ENCODE data around the gene MCL1.
A peak's percentile ranks its signal among the peaks of the same experiment; 100 is the strongest.

Gene MCL1

GRCh38 chr1:150621497-150622302 lies 42.3 kb upstream of the MCL1 start:
- Histone ChIP-seq H3K27ac (ENCODE audit: low read depth, low read length) (peak overlapping the region; percentile 73), H3K4me2 (ENCODE audit: low read depth, low read length, poor library complexity, severe bottlenecking) (peak overlapping the region; percentile 39), H3K36me3 (ENCODE audit: low read length) (peaks cover 34% of the 10 kb centered on the region)

DNA sequence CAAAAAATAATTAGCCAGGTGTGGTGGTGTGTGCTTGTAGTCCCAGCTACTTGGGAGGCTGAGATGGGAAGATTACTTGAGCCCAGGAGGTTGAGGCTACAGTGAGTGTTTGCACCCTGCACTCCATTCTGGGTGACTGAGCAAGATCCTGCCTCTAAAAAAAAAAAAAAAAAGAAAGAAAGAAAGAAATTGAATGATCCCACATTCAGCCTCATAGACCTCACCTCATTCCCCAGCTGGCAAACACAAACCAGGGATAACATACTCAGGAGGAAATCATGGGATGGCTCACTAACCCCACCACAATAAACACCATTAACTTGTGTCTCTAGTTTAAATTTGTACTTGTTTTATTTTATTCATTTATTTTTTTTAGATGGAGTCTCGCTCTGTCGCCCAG lies 41.5 kb upstream of the MCL1 start:
- Histone ChIP-seq H3K27me3 (ENCODE audit: low read length) (no peaks in the 10 kb centered on the region), H3K4me2 (ENCODE audit: low read depth, low read length, poor library complexity, severe bottlenecking) (no peak overlapping the region), H4K20me1 (ENCODE audit: low read depth, low read length) (no peaks in the 10 kb centered on the region), H3K9ac (ENCODE audit: low read length) (no peak overlapping the region), H3K9me3 (ENCODE audit: insufficient read depth, low read length) (no peaks in the 10 kb centered on the region), H3K4me3 (ENCODE audit: insufficient read depth, low read length, poor library complexity, severe bottlenecking) (no peak overlapping the region), H3F3A (ENCODE audit: insufficient read depth) (peaks cover 34% of the 10 kb centered on the region), H2AFZ (ENCODE audit: low read depth, low read length, severe bottlenecking) (no peak overlapping the region), H3K9me2 (replicated peaks; ENCODE audit: insufficient read depth, low read length) (no peaks in the 10 kb centered on the region), H3K36me3 (ENCODE audit: low read length) (peaks cover 28% of the 10 kb centered on the region), H3K79me2 (ENCODE audit: insufficient read depth, low read length) (peaks cover 5% of the 10 kb centered on the region; the same call in 1 of the 2 replicates), H3K27ac (ENCODE audit: low read depth, low read length) (peak overlapping the region; percentile 73)
- no peak for TF ChIP-seq EZH2phosphoT487 (conservative IDR thresholded peaks at IDR 0.05; ENCODE audit: low read length)

More at GRCh38 chr1:150621497-150622302, 42.3 kb upstream of the MCL1 start:
- Histone ChIP-seq H3K9ac (ENCODE audit: low read length) (no peak overlapping the region), H4K20me1 (ENCODE audit: low read depth, low read length) (no peaks in the 10 kb centered on the region), H3K27me3 (ENCODE audit: low read length) (no peaks in the 10 kb centered on the region), H3F3A (ENCODE audit: insufficient read depth) (peaks cover 28% of the 10 kb centered on the region), H3K9me2 (replicated peaks; ENCODE audit: insufficient read depth, low read length) (no peaks in the 10 kb centered on the region), H3K79me2 (ENCODE audit: insufficient read depth, low read length) (peaks cover 12% of the 10 kb centered on the region), H2AFZ (ENCODE audit: low read depth, low read length, severe bottlenecking) (no peak overlapping the region), H3K9me3 (ENCODE audit: insufficient read depth, low read length) (no peaks in the 10 kb centered on the region), H3K4me3 (ENCODE audit: insufficient read depth, low read length, poor library complexity, severe bottlenecking) (no peak overlapping the region)
- TF ChIP-seq CTCF (IDR thresholded peaks at IDR 0.05; ENCODE audit: insufficient read depth, low read length, poor library complexity, severe bottlenecking) (peak; percentile 77), EZH2phosphoT487 (conservative IDR thresholded peaks at IDR 0.05; ENCODE audit: low read length) (no peak)

- Histone ChIP-seq H3K36me3 (ENCODE audit: low read length) (peaks cover 24% of the 10 kb centered on the region), H3F3A (ENCODE audit: insufficient read depth) (peaks cover 43% of the 10 kb centered on the region), H2AFZ (ENCODE audit: low read depth, low read length, severe bottlenecking) (no peak overlapping the region), H3K9me2 (replicated peaks; ENCODE audit: insufficient read depth, low read length) (no peaks in the 10 kb centered on the region), H3K4me2 (ENCODE audit: low read depth, low read length, poor library complexity, severe bottlenecking) (no peak overlapping the region), H4K20me1 (ENCODE audit: low read depth, low read length) (no peaks in the 10 kb centered on the region), H3K27ac (ENCODE audit: low read depth, low read length) (peak overlapping the region; percentile 38), H3K9ac (ENCODE audit: low read length) (no peak overlapping the region), H3K27me3 (ENCODE audit: low read length) (no peaks in the 10 kb centered on the region), H3K9me3 (ENCODE audit: insufficient read depth, low read length) (no peaks in the 10 kb centered on the region), H3K79me2 (ENCODE audit: insufficient read depth, low read length) (no peaks in the 10 kb centered on the region; the same call in 1 of the 2 replicates), H3K4me3 (ENCODE audit: insufficient read depth, low read length, poor library complexity, severe bottlenecking) (no peak overlapping the region)
- TF ChIP-seq EZH2phosphoT487 (conservative IDR thresholded peaks at IDR 0.05; ENCODE audit: low read length) (no peak), CTCF (IDR thresholded peaks at IDR 0.05; ENCODE audit: insufficient read depth, low read length, poor library complexity, severe bottlenecking) (no peak)
Observed at GRCh38 chr1:150619576-150620509, 40.4 kb upstream of the MCL1 start.

Measured in SU-DHL-6 (cell line).